Smooth muscle cell of bladder (primary cell): ENCODE results near the gene CRTC3. TPM values are rescaled to one million over a fixed set of nuclear protein-coding genes. Genes with fewer than 3 reads are reported as not detected.

Experiments
- total RNA-seq: library from RNA; depleted of rRNA; stranded (reverse); fragments of >200 nt; gene quantifications from 2 replicates; pipeline ENCODE4 v1.2.3, GENCODE V29; 2014

The CRTC3 gene, protein sequence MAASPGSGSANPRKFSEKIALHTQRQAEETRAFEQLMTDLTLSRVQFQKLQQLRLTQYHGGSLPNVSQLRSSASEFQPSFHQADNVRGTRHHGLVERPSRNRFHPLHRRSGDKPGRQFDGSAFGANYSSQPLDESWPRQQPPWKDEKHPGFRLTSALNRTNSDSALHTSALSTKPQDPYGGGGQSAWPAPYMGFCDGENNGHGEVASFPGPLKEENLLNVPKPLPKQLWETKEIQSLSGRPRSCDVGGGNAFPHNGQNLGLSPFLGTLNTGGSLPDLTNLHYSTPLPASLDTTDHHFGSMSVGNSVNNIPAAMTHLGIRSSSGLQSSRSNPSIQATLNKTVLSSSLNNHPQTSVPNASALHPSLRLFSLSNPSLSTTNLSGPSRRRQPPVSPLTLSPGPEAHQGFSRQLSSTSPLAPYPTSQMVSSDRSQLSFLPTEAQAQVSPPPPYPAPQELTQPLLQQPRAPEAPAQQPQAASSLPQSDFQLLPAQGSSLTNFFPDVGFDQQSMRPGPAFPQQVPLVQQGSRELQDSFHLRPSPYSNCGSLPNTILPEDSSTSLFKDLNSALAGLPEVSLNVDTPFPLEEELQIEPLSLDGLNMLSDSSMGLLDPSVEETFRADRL
- 14.5 and 14.9 TPM in 2 replicates for total RNA-seq

DNA sequence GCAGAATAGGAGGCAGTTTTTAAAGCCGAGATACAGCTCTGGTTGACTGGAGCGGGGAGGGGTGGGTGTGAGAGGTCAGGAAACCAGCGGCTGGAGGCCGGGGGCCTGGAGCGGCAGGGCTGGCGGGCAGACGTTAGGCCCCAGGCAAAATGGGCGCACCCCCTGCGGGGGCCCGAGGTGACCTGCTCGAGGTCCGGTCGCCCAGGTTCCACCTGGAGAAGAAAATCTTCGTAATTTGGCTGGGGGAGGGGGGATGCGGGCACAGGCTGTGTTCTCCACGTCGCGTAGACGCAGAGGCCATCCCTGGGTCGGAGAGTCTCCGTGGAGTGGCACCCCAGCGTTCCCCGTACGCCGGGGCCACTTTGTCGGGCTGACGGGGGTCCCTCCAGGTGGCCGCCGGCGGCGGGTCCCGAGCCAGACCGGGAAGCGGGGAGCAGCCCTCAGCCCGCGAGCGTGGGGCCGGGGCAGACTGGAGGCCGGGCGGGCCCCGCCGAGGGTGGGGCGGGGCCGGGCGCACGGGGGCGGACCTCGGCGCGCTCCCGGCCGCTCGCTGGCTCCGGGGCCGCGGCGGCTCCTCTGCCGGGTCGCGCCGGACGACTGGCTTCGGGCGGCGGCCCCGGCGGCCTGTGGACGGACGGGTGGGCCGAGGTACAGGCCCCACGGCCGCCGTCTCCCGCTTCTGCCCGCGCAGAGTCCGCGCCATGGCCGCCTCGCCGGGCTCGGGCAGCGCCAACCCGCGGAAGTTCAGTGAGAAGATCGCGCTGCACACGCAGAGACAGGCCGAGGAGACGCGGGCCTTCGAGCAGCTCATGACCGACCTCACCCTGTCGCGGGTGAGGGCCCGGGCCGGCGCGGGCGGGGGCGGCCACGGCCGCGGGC is at the start of gene CRTC3:
Gene CRTC3 (plus strand): TSS at position 553 of the 879 bp plus-strand sequence. CDS start 149 bp downstream, at position 702.

Other genes starting within 250 kb of the CRTC3 start
- 0.57 and 1.1 TPM in 2 replicates for gene ZNF774, start 177.6 kb upstream of the CRTC3 start, total RNA-seq
- 149 and 183 TPM in 2 replicates for gene IQGAP1, start 141.7 kb upstream of the CRTC3 start, total RNA-seq
- gene BLM, start 187.4 kb downstream of the CRTC3 start, total RNA-seq: 0.71 and 0.74 TPM in 2 replicates